GM23338 (cell line): ENCODE data around the gene LTBP2. TPM values are rescaled to one million over a fixed set of nuclear protein-coding genes. Genes with fewer than 3 reads are reported as not detected.

Source experiments
- ATAC-seq: fragments of 200-7000 bp; cut with Tn5 transposase; 3 replicates; pipeline ENCODE4 v1.9.1; 2020
- DNase-seq: peaks from one replicate; pipeline ENCODE4 v3.0.0-alpha.2; 2015; ENCODE audit warnings: low spot score
- H2AFZ ChIP-seq: fragments of 200-600 bp; sonication (generic); 2 replicates; pipeline ENCODE4 v1.8.0; 2016; ENCODE audit warnings: antibody characterized with exemption, mild to moderate bottlenecking, moderate library complexity
- H3F3A ChIP-seq: fragments of 200-600 bp; sonication (generic); replicated peaks from 2 replicates; pipeline ENCODE4 v1.8.0; 2017; ENCODE audit warnings: antibody characterized with exemption, mixed run types, low read depth
- H3K27ac ChIP-seq: fragments of 200-600 bp; sonication (generic); 2 replicates; pipeline ENCODE4 v1.6.1; 2016; ENCODE audit warnings: low read depth
- H3K27me3 ChIP-seq: fragments of 200-600 bp; sonication (generic); 2 replicates; pipeline ENCODE4 v1.8.0; 2016; ENCODE audit warnings: mild to moderate bottlenecking, mixed run types, moderate library complexity; ENCODE audit not compliant: insufficient read depth
- H3K36me3 ChIP-seq: fragments of 200-600 bp; sonication (generic); 2 replicates; pipeline ENCODE4 v1.8.0; 2016; ENCODE audit warnings: mild to moderate bottlenecking; ENCODE audit not compliant: insufficient read depth
- H3K4me1 ChIP-seq: fragments of 200-600 bp; sonication (generic); 2 replicates; pipeline ENCODE4 v1.8.0; 2016; ENCODE audit warnings: mild to moderate bottlenecking, moderate library complexity; ENCODE audit not compliant: insufficient read depth
- H3K4me2 ChIP-seq: fragments of 200-600 bp; sonication (generic); 2 replicates; pipeline ENCODE4 v1.7.1; 2017; ENCODE audit warnings: mixed run types
- H3K4me3 ChIP-seq: fragments of 200-600 bp; sonication (generic); 2 replicates; pipeline ENCODE4 v1.6.1; 2016; ENCODE audit warnings: mixed run types
- H3K79me2 ChIP-seq: fragments of 200-600 bp; sonication (generic); replicated peaks from 2 replicates; pipeline ENCODE4 v1.8.0; 2017; ENCODE audit warnings: mild to moderate bottlenecking; ENCODE audit not compliant: insufficient read depth
- H3K9me2 ChIP-seq: fragments of 200-600 bp; sonication (generic); 2 replicates; pipeline ENCODE4 v1.8.0; 2017; ENCODE audit not compliant: insufficient read depth
- H4K20me1 ChIP-seq: fragments of 200-600 bp; sonication (generic); replicated peaks from 2 replicates; pipeline ENCODE4 v1.8.0; 2017; ENCODE audit warnings: mild to moderate bottlenecking; ENCODE audit not compliant: insufficient read depth
- H3K27ac Mint-ChIP-seq: 2 replicates; pipeline ENCODE4 v1.8.0; 2020; ENCODE audit warnings: inconsistent platforms, mild to moderate bottlenecking, moderate library complexity, mixed read lengths
- H3K27me3 Mint-ChIP-seq: 3 replicates; pipeline ENCODE4 v1.8.0; 2022; ENCODE audit warnings: low read depth, mild to moderate bottlenecking, moderate library complexity, mixed read lengths, inconsistent platforms; ENCODE audit not compliant: insufficient read depth, poor library complexity
- H3K36me3 Mint-ChIP-seq: 3 replicates; pipeline ENCODE4 v1.8.0; 2021; ENCODE audit warnings: low read depth, mild to moderate bottlenecking, inconsistent platforms, moderate library complexity, mixed read lengths
- H3K4me1 Mint-ChIP-seq: 3 replicates; pipeline ENCODE4 v1.8.0; 2020; ENCODE audit warnings: mild to moderate bottlenecking, inconsistent platforms, mixed read lengths
- H3K4me3 Mint-ChIP-seq: 3 replicates; pipeline ENCODE4 v1.8.0; 2021; ENCODE audit warnings: moderate library complexity, mild to moderate bottlenecking, inconsistent platforms, mixed read lengths
- H3K9me3 Mint-ChIP-seq: 3 replicates; pipeline ENCODE4 v1.8.0; 2020; ENCODE audit warnings: moderate library complexity, mild to moderate bottlenecking, inconsistent platforms, mixed read lengths
- CREB1 ChIP-seq: fragments of 250-450 bp; sonication (Bioruptor Pico); IDR thresholded peaks from 2 replicates; pipeline ENCODE4 v1.5.0; 2020; ENCODE audit warnings: low read depth, mild to moderate bottlenecking, moderate library complexity
- CTCF ChIP-seq, 2 experiments: fragments of 200-600 bp in 1 of 2; sonication (generic) in 1 of 2; conservative IDR thresholded peaks; 2 replicates each; pipeline versions ENCODE4 v1.5.1 to v1.6.1; 2016 to 2017; ENCODE audit warnings: antibody characterized with exemption in 2 of 2, low read depth in 2 of 2, mild to moderate bottlenecking in 2 of 2, moderate library complexity in 1 of 2
- ETS1 ChIP-seq: IDR thresholded peaks from 2 replicates; pipeline ENCODE4 v1.6.1; 2016; ENCODE audit warnings: antibody characterized with exemption
- EZH2 ChIP-seq: fragments of 200-600 bp; sonication (generic); IDR thresholded peaks from one replicate; pipeline ENCODE4 v1.8.0; 2017; ENCODE audit warnings: antibody characterized with exemption, mild to moderate bottlenecking, low read depth; ENCODE audit not compliant: unreplicated experiment
- EZH2phosphoT487 ChIP-seq: fragments of 200-600 bp; sonication (generic); IDR thresholded peaks from one replicate; pipeline ENCODE4 v1.8.1; 2018; ENCODE audit warnings: antibody characterized with exemption; ENCODE audit not compliant: unreplicated experiment
- JUNB ChIP-seq: IDR thresholded peaks from one replicate; pipeline ENCODE4 v1.6.1; 2016; ENCODE audit warnings: antibody characterized with exemption; ENCODE audit not compliant: unreplicated experiment
- NANOG ChIP-seq: IDR thresholded peaks from 2 replicates; pipeline ENCODE4 v1.6.1; 2016; ENCODE audit warnings: antibody characterized with exemption, borderline replicate concordance
- POLR2AphosphoS5 ChIP-seq: IDR thresholded peaks from 2 replicates; pipeline ENCODE4 v1.6.1; 2016; ENCODE audit warnings: antibody characterized with exemption, low read depth
- REST ChIP-seq: IDR thresholded peaks from one replicate; pipeline ENCODE4 v1.6.1; 2018; ENCODE audit warnings: antibody characterized with exemption; ENCODE audit not compliant: unreplicated experiment
- STAT1 ChIP-seq: IDR thresholded peaks from one replicate; pipeline ENCODE4 v1.6.1; 2016; ENCODE audit warnings: antibody characterized with exemption; ENCODE audit not compliant: unreplicated experiment
- ZNF114 ChIP-seq: fragments of 250-450 bp; sonication (Bioruptor Pico); IDR thresholded peaks from 2 replicates; pipeline ENCODE4 v1.5.0; 2020; ENCODE audit warnings: mild to moderate bottlenecking, moderate library complexity
- ZNF331 ChIP-seq: fragments of 250-450 bp; sonication (Bioruptor Pico); IDR thresholded peaks from 2 replicates; pipeline ENCODE4 v1.5.0; 2020; ENCODE audit warnings: low read depth, mild to moderate bottlenecking, moderate library complexity
- ZNF462 ChIP-seq: fragments of 250-450 bp; sonication (Bioruptor Pico); IDR thresholded peaks from 2 replicates; pipeline ENCODE4 v1.5.0; 2020; ENCODE audit warnings: mild to moderate bottlenecking, moderate library complexity
- polyA plus RNA-seq: library from polyadenylated mRNA; unstranded; fragments of >200 nt; fragmentation: Nextera tagmentation; extraction: Ambion mirVana; gene quantifications from 2 replicates; pipeline ENCODE4 v1.2.1, GENCODE V29; 2016
- total RNA-seq: library from RNA; depleted of rRNA; stranded (reverse); fragments of >200 nt; shearing (Covaris generic); gene quantifications from 2 replicates; pipeline ENCODE4 v1.2.3, GENCODE V29; 2014

The LTBP2 gene
- total and polyA plus RNA-seq, 2 experiments from 2014 or later = 0.27 to 0.49 TPM

GRCh38 chr14:74495356-74495755, 116.7 kb downstream of the LTBP2 start:
- Mint-ChIP-seq H3K27me3 (peaks cover 8% of the 10 kb centered on the region), H3K27ac (no peak overlapping the region), H3K36me3 (peaks cover 5% of the 10 kb centered on the region; the same call in 2 of the 3 replicates), H3K4me3 (peak overlapping the region; percentile 94), H3K4me1 (peaks cover 31% of the 10 kb centered on the region), H3K9me3 (no peaks in the 10 kb centered on the region)
- DNase-seq (no peak), ATAC-seq (no peak)
- Histone ChIP-seq H3K9me2 (no peaks in the 10 kb centered on the region), H3K4me3 (no peak overlapping the region), H4K20me1 (peaks cover under 1% of the 10 kb centered on the region; the same call in 1 of the 2 replicates), H3K36me3 (0 out of 2 replicates have a peak, but pooled peaks cover 6% of the 10 kb centered on the region), H3K27ac (no peak overlapping the region), H3K79me2 (peaks cover 43% of the 10 kb centered on the region), H3K27me3 (no peaks in the 10 kb centered on the region), H3K4me1 (peaks cover 30% of the 10 kb centered on the region), H3F3A (peaks cover 11% of the 10 kb centered on the region), H2AFZ (no peak overlapping the region), H3K4me2 (no peak overlapping the region)
- TF ChIP-seq STAT1 = no peak
- no peak for TF ChIP-seq EZH2
- no peak for TF ChIP-seq JUNB
- no peak for TF ChIP-seq REST
- no peak for TF ChIP-seq POLR2AphosphoS5
- TF ChIP-seq CTCF (conservative IDR thresholded peaks at IDR 0.05; ENCODE audit: low read depth in 2 of 2) = no peak
- TF ChIP-seq ETS1 = no peak
- TF ChIP-seq ZNF331 (CRISPR knock-in tag) = no peak
- no peak for TF ChIP-seq ZNF114 (CRISPR knock-in tag)
- TF ChIP-seq CREB1 = no peak
- no peak for TF ChIP-seq ZNF462
- TF ChIP-seq NANOG = no peak
- TF ChIP-seq EZH2phosphoT487 = no peak
